Measurements from ENCODE around the gene NMUR1.
A peak's percentile ranks its signal among the peaks of the same experiment; 100 is the strongest.

Gene NMUR1

GRCh38 chr2:231552752-231553151 is 22.5 kb upstream of the NMUR1 start:
- no peak for DNase-seq (ENCODE audit: low read depth)

- DNase-seq (ENCODE audit: low read depth), result no peak
Measured at GRCh38 chr2:231549446-231550239, 19.4 kb upstream of the NMUR1 start.

GRCh38 chr2:231548752-231549151 is 18.5 kb upstream of the NMUR1 start:
- no peak for DNase-seq (ENCODE audit: low read depth)

- no peak for DNase-seq (ENCODE audit: low read depth)
Measured at GRCh38 chr2:231547315-231548110, 17.3 kb upstream of the NMUR1 start.

GRCh38 chr2:231546014-231546715 is 15.9 kb upstream of the NMUR1 start:
- no peak for DNase-seq (ENCODE audit: low read depth)

GRCh38 chr2:231545105-231545902 is 15.1 kb upstream of the NMUR1 start:
- peak; percentile 18 for DNase-seq (ENCODE audit: low read depth)

GRCh38 chr2:231542136-231542535 is 11.9 kb upstream of the NMUR1 start:
- DNase-seq (ENCODE audit: low read depth), result no peak

- no peak for DNase-seq (ENCODE audit: low read depth)
Measured at GRCh38 chr2:231541645-231542044, 11.4 kb upstream of the NMUR1 start.

GRCh38 chr2:231539991-231540390 is 9.7 kb upstream of the NMUR1 start:
- no peak for DNase-seq (ENCODE audit: low read depth)

- DNase-seq (ENCODE audit: low read depth), result no peak
Measured at GRCh38 chr2:231535961-231536360, 5.7 kb upstream of the NMUR1 start.

GRCh38 chr2:231533777-231534125 is 3.5 kb upstream of the NMUR1 start:
- DNase-seq (ENCODE audit: low read depth), result no peak

- DNase-seq (ENCODE audit: low read depth), result no peak
Measured at GRCh38 chr2:231533086-231533776, 3.0 kb upstream of the NMUR1 start.

- no peak for DNase-seq (ENCODE audit: low read depth)
Measured at GRCh38 chr2:231532756-231533035, 2.5 kb upstream of the NMUR1 start.

GRCh38 chr2:231531883-231532755 is 1.9 kb upstream of the NMUR1 start:
- DNase-seq (ENCODE audit: low read depth), result no peak

GRCh38 chr2:231531466-231531865 is 1.2 kb upstream of the NMUR1 start:
- DNase-seq (ENCODE audit: low read depth), result no peak

GRCh38 chr2:231528636-231529030 is 1.6 kb downstream of the NMUR1 start:
- no peak for DNase-seq (ENCODE audit: low read depth)

- no peak for DNase-seq (ENCODE audit: low read depth)
Measured at GRCh38 chr2:231527955-231528635, 2.1 kb downstream of the NMUR1 start.

- no peak for DNase-seq (ENCODE audit: low read depth)
Measured at GRCh38 chr2:231527091-231527395, 3.2 kb downstream of the NMUR1 start.

- DNase-seq (ENCODE audit: low read depth), result no peak
Measured at GRCh38 chr2:231526341-231527090, 3.7 kb downstream of the NMUR1 start.

Measured in stimulated activated CD8-positive, alpha-beta memory T cell treated with anti-CD3 and anti-CD28 coated beads, Interleukin-12 subunit alpha, Interleukin-12 subunit beta, amount 100 ng/mL, for 1 hour (primary cell).